ENCODE measurements around the gene S1PR3.

- TF ChIP-seq EZH2 (IDR thresholded peaks at IDR 0.05; ENCODE audit: borderline replicate concordance, low read depth, low read length, poor library complexity, severe bottlenecking) (no peak), CTCF (conservative IDR thresholded peaks at IDR 0.05; ENCODE audit: low read depth, low read length) (no peak)
These were observed 46.1 kb downstream of the S1PR3 start for GRCh38 chr9:89037346-89037745.
